ENCODE data around the gene CNN3.

Gene CNN3

DNA sequence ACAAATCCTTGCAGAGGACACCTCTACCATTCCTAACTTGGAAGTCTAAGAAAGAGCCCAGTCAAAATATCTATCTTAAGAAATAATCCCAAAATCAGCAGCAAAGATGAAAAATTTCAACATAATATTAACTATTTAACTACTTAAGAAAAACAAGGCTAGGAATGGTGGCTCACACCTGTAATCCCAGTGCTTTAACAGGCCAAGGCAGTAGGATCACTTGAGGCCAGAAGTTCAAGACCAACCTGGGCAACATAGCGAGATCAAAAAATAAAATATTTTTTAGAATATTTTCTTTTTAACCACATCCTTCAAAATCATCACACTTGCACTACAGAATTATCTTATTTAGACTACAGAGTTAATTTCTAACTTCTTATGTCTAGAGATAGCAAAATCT is 4.9 kb downstream of the CNN3 start:
- Mint-ChIP-seq H3K9me3 (no peaks in the 10 kb centered on the region), H3K4me3 (no peak overlapping the region), H3K4me1 (peaks cover 18% of the 10 kb centered on the region), H3K27ac (no peak overlapping the region), H3K27me3 (peaks cover 30% of the 10 kb centered on the region), H3K36me3 (peaks cover 2% of the 10 kb centered on the region)
- DNase-seq = no peak
- CTCF ChIA-PET = no interaction called here

DNA sequence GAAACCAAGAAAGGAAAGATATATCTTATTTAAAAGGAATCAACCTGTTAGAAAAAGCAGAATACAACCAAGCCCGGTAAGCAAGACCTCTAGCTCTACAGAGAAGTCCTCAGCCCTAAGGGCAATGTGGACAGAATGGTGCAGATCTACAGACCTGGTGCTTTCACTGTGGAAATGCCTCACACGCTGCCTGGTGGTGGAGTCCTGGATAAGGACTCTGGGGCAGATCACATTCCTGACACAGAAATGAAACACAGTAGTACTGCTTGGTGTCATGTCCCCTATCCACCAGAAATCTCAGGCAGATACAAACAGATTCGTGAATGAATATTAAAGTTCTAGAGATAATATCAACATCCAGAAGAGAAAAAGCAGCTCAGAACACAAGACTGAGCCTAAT is 6.8 kb downstream of the CNN3 start:
- Mint-ChIP-seq H3K27ac (no peak overlapping the region), H3K4me3 (no peak overlapping the region), H3K27me3 (peaks cover 11% of the 10 kb centered on the region), H3K4me1 (peaks cover 9% of the 10 kb centered on the region), H3K9me3 (no peaks in the 10 kb centered on the region), H3K36me3 (no peaks in the 10 kb centered on the region)
- DNase-seq = no peak
- CTCF ChIA-PET = interaction anchor here (0.7 to 0.9 kb wide), 2 partner anchors 8 to 881 kb away, joined by 3 to 4 read pairs; no protein-coding TSS in a partner anchor

GRCh38 chr1:94919241-94920030 is 7.5 kb downstream of the CNN3 start:
- Mint-ChIP-seq H3K9me3 (no peaks in the 10 kb centered on the region), H3K27me3 (peaks cover 8% of the 10 kb centered on the region), H3K27ac (no peak overlapping the region), H3K4me3 (no peak overlapping the region), H3K36me3 (no peaks in the 10 kb centered on the region), H3K4me1 (peaks cover 7% of the 10 kb centered on the region)
- DNase-seq = no peak
- CTCF ChIA-PET = interaction anchor here (0.6 to 0.9 kb wide), 3 partner anchors 9 to 880 kb away, joined by 3 to 4 read pairs (median 3); no protein-coding TSS in a partner anchor

DNA sequence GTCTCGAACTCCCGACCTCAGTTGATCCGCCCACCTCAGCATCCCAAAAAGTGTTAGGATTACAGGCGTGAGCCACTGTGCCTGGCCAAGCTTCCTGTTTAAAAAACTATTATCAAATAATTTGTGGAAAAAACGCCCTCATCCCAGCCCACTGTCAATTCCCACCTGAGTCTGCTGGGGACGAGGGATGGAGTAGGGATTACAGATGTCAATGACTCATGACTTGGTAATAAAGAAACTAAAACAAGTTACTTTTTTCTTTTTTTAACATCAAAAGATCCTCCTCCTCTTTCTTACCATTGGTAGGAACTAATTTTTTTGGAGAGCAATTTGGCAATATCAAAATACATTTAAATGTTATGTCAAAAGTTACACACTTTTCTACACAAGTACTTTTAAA is 9.7 kb downstream of the CNN3 start:
- H3K36me3 Mint-ChIP-seq = no peaks in the 10 kb centered on the region
- no peak overlapping the region for H3K4me3 Mint-ChIP-seq
- no peaks in the 10 kb centered on the region for H3K4me1 Mint-ChIP-seq
- no peak overlapping the region for H3K27ac Mint-ChIP-seq
- CTCF ChIA-PET = no interaction called here
- H3K9me3 Mint-ChIP-seq = no peaks in the 10 kb centered on the region
- H3K27me3 Mint-ChIP-seq = peaks cover 3% of the 10 kb centered on the region
- DNase-seq = no peak

- no peak for DNase-seq
- Mint-ChIP-seq H3K36me3 (no peaks in the 10 kb centered on the region), H3K4me3 (no peak overlapping the region), H3K9me3 (no peaks in the 10 kb centered on the region), H3K4me1 (no peaks in the 10 kb centered on the region), H3K27ac (no peak overlapping the region), H3K27me3 (no peaks in the 10 kb centered on the region)
- CTCF ChIA-PET = no interaction called here
Observed at GRCh38 chr1:94912263-94913184, 14.4 kb downstream of the CNN3 start.

DNA sequence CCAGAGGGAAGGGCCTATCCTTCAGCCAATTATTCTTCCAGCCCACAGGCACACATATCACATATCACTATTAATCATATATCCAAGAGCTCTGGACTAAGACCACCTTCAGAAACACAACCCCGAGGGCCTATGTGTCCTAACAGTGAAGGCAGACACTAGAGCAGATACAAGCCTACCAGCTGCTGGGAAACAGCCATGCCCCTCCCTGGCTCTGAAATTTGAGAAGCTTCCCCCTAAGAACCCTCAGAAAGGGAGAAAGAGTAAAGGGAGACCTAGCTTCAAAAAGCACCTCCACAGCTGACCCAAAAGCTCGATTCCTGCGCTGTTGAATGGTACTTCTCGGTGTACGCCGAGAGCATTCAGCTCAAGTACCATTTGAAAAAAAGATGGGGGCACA is 17.4 kb downstream of the CNN3 start:
- Mint-ChIP-seq H3K9me3 (no peaks in the 10 kb centered on the region), H3K36me3 (no peaks in the 10 kb centered on the region), H3K27ac (no peak overlapping the region), H3K4me1 (no peaks in the 10 kb centered on the region), H3K4me3 (no peak overlapping the region), H3K27me3 (no peaks in the 10 kb centered on the region)
- no peak for DNase-seq
- CTCF ChIA-PET = interaction anchor here (0.5 kb wide), 1 partner anchor 1228 kb away, joined by 3 read pairs; no protein-coding TSS in a partner anchor

GRCh38 chr1:94908965-94909364 is 17.9 kb downstream of the CNN3 start:
- Mint-ChIP-seq H3K4me1 (no peaks in the 10 kb centered on the region), H3K27me3 (no peaks in the 10 kb centered on the region), H3K27ac (no peak overlapping the region), H3K9me3 (no peaks in the 10 kb centered on the region), H3K4me3 (no peak overlapping the region), H3K36me3 (no peaks in the 10 kb centered on the region)
- CTCF ChIA-PET = no interaction called here
- DNase-seq = no peak

- H3K4me3 Mint-ChIP-seq = no peak overlapping the region
- no peaks in the 10 kb centered on the region for H3K4me1 Mint-ChIP-seq
- H3K9me3 Mint-ChIP-seq = no peaks in the 10 kb centered on the region
- H3K36me3 Mint-ChIP-seq = no peaks in the 10 kb centered on the region
- H3K27me3 Mint-ChIP-seq = no peaks in the 10 kb centered on the region
- DNase-seq = no peak
- CTCF ChIA-PET = no interaction called here
- no peak overlapping the region for H3K27ac Mint-ChIP-seq
Observed at GRCh38 chr1:94908190-94908589, 18.7 kb downstream of the CNN3 start.

- CTCF ChIA-PET = no interaction called here
- H3K9me3 Mint-ChIP-seq = no peaks in the 10 kb centered on the region
- H3K27me3 Mint-ChIP-seq = no peaks in the 10 kb centered on the region
- H3K27ac Mint-ChIP-seq = no peak overlapping the region
- no peak for DNase-seq
- H3K36me3 Mint-ChIP-seq = no peaks in the 10 kb centered on the region
- H3K4me1 Mint-ChIP-seq = no peaks in the 10 kb centered on the region
- no peak overlapping the region for H3K4me3 Mint-ChIP-seq
Observed at GRCh38 chr1:94907136-94907535, 19.8 kb downstream of the CNN3 start.

GRCh38 chr1:94906382-94906781 is 20.5 kb downstream of the CNN3 start:
- no peak overlapping the region for H3K4me3 Mint-ChIP-seq
- H3K27ac Mint-ChIP-seq = no peak overlapping the region
- CTCF ChIA-PET = interaction anchor here (0.6 kb wide), 1 partner anchor 52 kb away, joined by 3 read pairs; no protein-coding TSS in a partner anchor
- H3K9me3 Mint-ChIP-seq = no peaks in the 10 kb centered on the region
- DNase-seq = no peak
- H3K36me3 Mint-ChIP-seq = no peaks in the 10 kb centered on the region
- no peaks in the 10 kb centered on the region for H3K27me3 Mint-ChIP-seq
- H3K4me1 Mint-ChIP-seq = no peaks in the 10 kb centered on the region

DNA sequence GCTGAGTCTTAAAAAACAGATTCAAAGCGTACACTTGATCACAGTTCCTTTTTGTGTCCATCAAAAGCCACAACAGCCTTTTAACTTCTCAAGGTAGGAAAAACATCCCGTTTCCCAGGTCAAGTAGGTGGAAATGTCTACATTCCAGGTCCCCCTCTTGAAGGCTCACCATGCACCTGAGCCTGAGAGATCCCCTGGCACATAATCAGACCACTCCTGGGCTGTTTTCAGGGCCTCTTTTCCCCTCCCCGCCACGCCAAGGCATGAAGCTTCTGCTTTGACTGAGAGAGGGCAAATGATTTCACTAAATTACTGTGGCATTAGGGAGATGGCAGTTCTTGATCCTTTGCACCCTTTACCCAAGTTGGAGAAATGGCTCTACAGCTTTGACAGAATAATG is 21.7 kb downstream of the CNN3 start:
- no peak for DNase-seq
- no peaks in the 10 kb centered on the region for H3K27me3 Mint-ChIP-seq
- no peak overlapping the region for H3K27ac Mint-ChIP-seq
- H3K9me3 Mint-ChIP-seq = no peaks in the 10 kb centered on the region
- no peak overlapping the region for H3K4me3 Mint-ChIP-seq
- H3K4me1 Mint-ChIP-seq = no peaks in the 10 kb centered on the region
- no peaks in the 10 kb centered on the region for H3K36me3 Mint-ChIP-seq
- CTCF ChIA-PET = interaction anchor here (1.0 kb wide), 1 partner anchor 51 kb away, joined by 3 read pairs; no protein-coding TSS in a partner anchor

GRCh38 chr1:94903280-94904009 is 23.5 kb downstream of the CNN3 start:
- Mint-ChIP-seq H3K27ac (no peak overlapping the region), H3K36me3 (no peaks in the 10 kb centered on the region), H3K27me3 (no peaks in the 10 kb centered on the region), H3K4me3 (no peak overlapping the region), H3K4me1 (no peaks in the 10 kb centered on the region), H3K9me3 (no peaks in the 10 kb centered on the region)
- DNase-seq = no peak
- CTCF ChIA-PET = interaction anchor here (1.1 kb wide), 1 partner anchor 49 kb away, joined by 3 read pairs; no protein-coding TSS in a partner anchor

DNA sequence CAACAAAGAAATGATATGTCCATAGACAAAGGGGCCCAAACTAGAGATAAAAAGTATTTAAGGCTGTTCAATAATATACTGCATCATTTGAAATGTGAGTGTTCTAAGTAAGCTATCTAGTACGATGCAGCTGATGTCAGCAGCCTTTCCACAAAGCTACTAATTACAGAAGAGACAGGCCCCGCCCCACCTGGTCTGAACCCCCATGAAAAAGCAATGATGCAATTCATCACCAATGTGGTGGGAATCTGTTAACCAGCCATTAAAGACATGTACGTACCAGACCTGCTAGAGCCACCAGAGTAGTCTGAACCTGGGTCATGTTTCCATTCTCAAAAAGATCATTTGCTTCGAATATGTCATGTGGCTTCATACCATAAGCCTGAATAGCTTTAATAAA is 25.1 kb downstream of the CNN3 start:
- CTCF ChIA-PET = interaction anchor here (0.7 kb wide), 1 partner anchor 48 kb away, joined by 3 read pairs; no protein-coding TSS in a partner anchor

DNA sequence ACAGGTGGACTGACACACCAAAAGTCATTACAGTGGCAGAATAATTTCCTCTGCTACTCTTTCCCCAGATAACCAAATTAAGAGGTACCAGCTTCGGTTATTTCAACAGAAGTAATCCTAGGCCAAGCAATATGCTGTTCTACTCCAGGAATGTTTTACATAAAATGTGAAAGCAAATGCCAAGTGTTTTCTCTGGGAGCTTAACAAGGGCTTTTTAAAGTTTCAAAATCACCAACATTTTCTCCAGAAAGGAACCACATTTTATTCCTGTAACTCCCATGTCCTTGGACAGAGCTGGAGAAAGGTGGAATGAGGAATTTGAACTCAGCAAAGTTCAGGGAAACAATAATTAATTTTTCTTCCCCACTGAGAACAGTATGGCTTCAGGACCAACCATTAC is 27.2 kb downstream of the CNN3 start:
- Mint-ChIP-seq H3K9me3 (no peaks in the 10 kb centered on the region), H3K27ac (no peak overlapping the region), H3K36me3 (no peaks in the 10 kb centered on the region), H3K27me3 (no peaks in the 10 kb centered on the region), H3K4me1 (no peaks in the 10 kb centered on the region), H3K4me3 (no peak overlapping the region)
- CTCF ChIA-PET = no interaction called here
- DNase-seq = no peak

More for the DNA sequence above, 25.1 kb downstream of the CNN3 start:
- Mint-ChIP-seq H3K27ac (no peak overlapping the region), H3K27me3 (no peaks in the 10 kb centered on the region), H3K4me1 (no peaks in the 10 kb centered on the region), H3K36me3 (no peaks in the 10 kb centered on the region), H3K9me3 (no peaks in the 10 kb centered on the region), H3K4me3 (no peak overlapping the region)
- DNase-seq = no peak
